SU-DHL-6 (cell line): ENCODE results near the gene FAM107B.

ENCODE experiments used
- CTCF ChIP-seq: fragments of 200-600 bp; sonication (generic); IDR thresholded peaks from one replicate; pipeline ENCODE4 v1.5.1; 2017; ENCODE audit warnings: antibody characterized with exemption, mild to moderate bottlenecking, low read length, moderate library complexity; ENCODE audit not compliant: insufficient read depth, poor library complexity, severe bottlenecking
- EZH2phosphoT487 ChIP-seq: fragments of 200-600 bp; sonication (generic), shearing (Covaris generic); conservative IDR thresholded peaks from 2 replicates; pipeline ENCODE4 v1.6.1; 2018; ENCODE audit warnings: mild to moderate bottlenecking, antibody characterized with exemption, low read length, moderate library complexity, mixed read lengths

GRCh38 chr10:14717552-14717951 lies 57.1 kb downstream of the FAM107B start:
- no peak for TF ChIP-seq CTCF
- no peak for TF ChIP-seq EZH2phosphoT487
